Eye (tissue), 1 donor: ENCODE measurements around the gene RBM44.
A peak's percentile ranks its signal among the peaks of the same experiment; 100 is the strongest.

Experiments
- DNase-seq: peaks from one replicate; pipeline ENCODE4 v3.0.0-alpha.2; 2015

The RBM44 gene

GRCh38 chr2:237873897-237874551 is 75.4 kb downstream of the RBM44 start:
- DNase-seq, result no peak

- no peak for DNase-seq
These were observed 76.1 kb downstream of the RBM44 start for GRCh38 chr2:237874585-237875161.

- no peak for DNase-seq
These were observed 76.9 kb downstream of the RBM44 start for GRCh38 chr2:237875256-237876060.

- DNase-seq, result no peak
These were observed 77.5 kb downstream of the RBM44 start for GRCh38 chr2:237876061-237876526.

GRCh38 chr2:237876532-237876931 is 78.0 kb downstream of the RBM44 start:
- no peak for DNase-seq

GRCh38 chr2:237876951-237877491 is 78.4 kb downstream of the RBM44 start:
- no peak for DNase-seq

- no peak for DNase-seq
These were observed 79.2 kb downstream of the RBM44 start for GRCh38 chr2:237877576-237878307.

- DNase-seq, result no peak
These were observed 79.9 kb downstream of the RBM44 start for GRCh38 chr2:237878321-237879057.

- peak; percentile 61 for DNase-seq
These were observed 80.5 kb downstream of the RBM44 start for GRCh38 chr2:237879058-237879430.

GRCh38 chr2:237879991-237880560 is 81.5 kb downstream of the RBM44 start:
- DNase-seq, result no peak

GRCh38 chr2:237882510-237883481 is 84.2 kb downstream of the RBM44 start:
- DNase-seq, result no peak

- no peak for DNase-seq
These were observed 85.4 kb downstream of the RBM44 start for GRCh38 chr2:237883951-237884446.

GRCh38 chr2:237884681-237885080 is 86.1 kb downstream of the RBM44 start:
- DNase-seq, result no peak

GRCh38 chr2:237885111-237885930 is 86.7 kb downstream of the RBM44 start:
- DNase-seq, result no peak

- no peak for DNase-seq
These were observed 87.5 kb downstream of the RBM44 start for GRCh38 chr2:237885931-237886684.

GRCh38 chr2:237886685-237887481 is 88.3 kb downstream of the RBM44 start:
- no peak for DNase-seq

- DNase-seq, result no peak
These were observed 89.8 kb downstream of the RBM44 start for GRCh38 chr2:237888389-237888788.

- peak; percentile 91 for DNase-seq
These were observed 90.4 kb downstream of the RBM44 start for GRCh38 chr2:237889016-237889415.
